Erythroblast (primary cell): ENCODE measurements around the gene NRXN3.

ENCODE experiments used
- GATA1 ChIP-seq: IDR thresholded peaks from 2 replicates; pipeline ENCODE4 v1.6.1; 2011; ENCODE audit warnings: low read depth, mild to moderate bottlenecking, control low read depth, low read length, moderate library complexity
- POLR2A ChIP-seq: IDR thresholded peaks from 2 replicates; pipeline ENCODE4 v1.6.1; 2011; ENCODE audit warnings: mild to moderate bottlenecking, low read length

GRCh38 chr14:79331830-79332229 is 1161.7 kb downstream of the NRXN3 start:
- TF ChIP-seq POLR2A = no peak
- TF ChIP-seq GATA1 = no peak
